GM19193 (cell line): ENCODE measurements around the gene PIEZO2.

Experiments used
- POLR2A ChIP-seq: IDR thresholded peaks from 4 replicates; pipeline ENCODE4 v1.6.1; 2011; ENCODE audit not compliant: insufficient read depth, insufficient read length; ENCODE audit errors: extremely low read depth

The PIEZO2 gene

GRCh38 chr18:11035376-11035775 is 114.0 kb downstream of the PIEZO2 start:
- no peak for TF ChIP-seq POLR2A

GRCh38 chr18:11034884-11035283 is 114.5 kb downstream of the PIEZO2 start:
- no peak for TF ChIP-seq POLR2A

GRCh38 chr18:11033503-11033902 is 115.9 kb downstream of the PIEZO2 start:
- TF ChIP-seq POLR2A = no peak

- no peak for TF ChIP-seq POLR2A
Observed at GRCh38 chr18:11031966-11032365, 117.4 kb downstream of the PIEZO2 start.

- TF ChIP-seq POLR2A = no peak
Observed at GRCh38 chr18:11029021-11029420, 120.3 kb downstream of the PIEZO2 start.

- no peak for TF ChIP-seq POLR2A
Observed at GRCh38 chr18:11027862-11028261, 121.5 kb downstream of the PIEZO2 start.

- no peak for TF ChIP-seq POLR2A
Observed at GRCh38 chr18:11025671-11026070, 123.7 kb downstream of the PIEZO2 start.

GRCh38 chr18:11024928-11025669 is 124.3 kb downstream of the PIEZO2 start:
- TF ChIP-seq POLR2A = no peak

- TF ChIP-seq POLR2A = no peak
Observed at GRCh38 chr18:11021477-11021876, 127.9 kb downstream of the PIEZO2 start.

- TF ChIP-seq POLR2A = no peak
Observed at GRCh38 chr18:11020877-11021414, 128.4 kb downstream of the PIEZO2 start.

- no peak for TF ChIP-seq POLR2A
Observed at GRCh38 chr18:11020161-11020853, 129.1 kb downstream of the PIEZO2 start.

GRCh38 chr18:11019295-11020105 is 129.9 kb downstream of the PIEZO2 start:
- no peak for TF ChIP-seq POLR2A

GRCh38 chr18:11009869-11010268 is 139.5 kb downstream of the PIEZO2 start:
- no peak for TF ChIP-seq POLR2A

GRCh38 chr18:11009147-11009546 is 140.2 kb downstream of the PIEZO2 start:
- no peak for TF ChIP-seq POLR2A

- no peak for TF ChIP-seq POLR2A
Observed at GRCh38 chr18:11008505-11008904, 140.9 kb downstream of the PIEZO2 start.

- TF ChIP-seq POLR2A = no peak
Observed at GRCh38 chr18:11005528-11005927, 143.8 kb downstream of the PIEZO2 start.

- TF ChIP-seq POLR2A = no peak
Observed at GRCh38 chr18:11004951-11005350, 144.4 kb downstream of the PIEZO2 start.
